ENCODE data around the gene NRXN2. TPM values are rescaled to one million over a fixed set of nuclear protein-coding genes. Genes with fewer than 3 reads are reported as not detected.
A peak's percentile ranks its signal among the peaks of the same experiment; 100 is the strongest.

NRXN2 gene
- total and polyA plus RNA-seq, 10 of the 15 experiments (the other 5 are each of a cell fraction or from before 2014, with no cell fraction given), result 0.03 to 1.4 (median 0.23) TPM

DNA sequence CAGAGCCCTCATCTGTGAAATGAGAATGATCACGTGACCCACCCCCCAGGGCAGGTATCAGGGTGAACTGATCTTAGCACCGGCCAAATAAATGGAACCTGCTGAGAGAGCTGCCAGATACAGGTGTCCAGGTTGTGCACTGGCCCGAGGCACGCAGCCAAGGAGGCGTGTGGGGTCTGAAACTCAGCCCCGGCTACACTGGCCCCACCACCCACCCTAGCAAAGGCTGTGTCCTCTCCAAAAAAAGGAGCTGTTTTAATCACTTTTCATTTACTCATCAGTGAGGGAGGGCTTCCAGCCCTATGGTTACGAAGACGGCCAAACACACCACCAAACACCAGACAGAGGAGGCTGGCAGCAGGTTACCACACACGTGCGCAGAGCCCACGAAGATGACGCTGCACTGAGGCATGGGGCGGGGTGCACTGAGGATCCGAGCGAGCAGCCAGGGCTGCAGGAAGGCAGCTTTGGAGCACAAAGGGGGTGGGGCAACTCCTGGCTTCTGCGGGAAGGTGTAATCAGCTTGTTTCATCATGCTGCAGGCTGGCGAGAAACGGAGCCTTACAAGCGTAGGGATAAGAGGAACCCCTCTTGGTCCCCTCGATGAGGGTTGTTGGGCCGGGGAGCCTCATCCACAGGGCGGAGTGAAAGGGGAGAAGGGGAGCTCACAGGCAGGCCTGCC lies 151.4 kb downstream of the NRXN2 start:
- Histone ChIP-seq H3K27ac (ENCODE audit: control insufficient read depth, insufficient read depth) (no peak overlapping the region), H3K36me3 (ENCODE audit: control insufficient read depth in 2 of 2, insufficient read depth in 2 of 2, low read length in 1 of 2) (no peaks in the 10 kb centered on the region), H3K9me3 (replicated peaks; ENCODE audit: control insufficient read depth, insufficient read depth, low read length) (no peaks in the 10 kb centered on the region), H3K27me3 (replicated peaks in 1 of 2; ENCODE audit: control insufficient read depth in 2 of 2, insufficient read depth in 2 of 2, low read length in 1 of 2) (peaks cover 0 to 2% of the 10 kb centered on the region in 2 experiments; a peak in 2 of 4 replicates), H3K4me2 (ENCODE audit: control insufficient read depth, insufficient read depth) (no peak overlapping the region), H3K9ac (ENCODE audit: control insufficient read depth, insufficient read depth, low read length) (no peak overlapping the region), H3K79me2 (ENCODE audit: control insufficient read depth, insufficient read depth, low read length) (no peaks in the 10 kb centered on the region), H4K20me1 (ENCODE audit: control insufficient read depth, insufficient read depth) (no peaks in the 10 kb centered on the region), H3K4me1 (ENCODE audit: control insufficient read depth, insufficient read depth, low read length) (no peaks in the 10 kb centered on the region), H3K4me3 (no peak overlapping the region), H2AFZ (ENCODE audit: control insufficient read depth, low read depth, low read length) (no peak overlapping the region)
- POLR2A ChIA-PET, result no interaction called here
- CTCF ChIA-PET, result interaction anchor here (1.1 kb wide), 1 partner anchor 123 kb away, joined by 3 read pairs; no protein-coding TSS in a partner anchor
- RAD21 ChIA-PET (ENCODE audit: unreplicated experiment), result no interaction called here
- BruUV-seq (replicated peaks), result no TSS peak
- SMC1A ChIA-PET (ENCODE audit: uncharacterized antibody, unreplicated experiment), result no interaction called here
- no peak for DNase-seq (ENCODE audit: low read depth, low spot score)
- no peak for FAIRE-seq
- TF ChIP-seq BHLHE40 (IDR thresholded peaks at IDR 0.05; ENCODE audit: borderline replicate concordance in 1 of 2, low read depth in 2 of 2, low read length in 1 of 2) (0 out of 4 replicates have a peak, but pooled peaks of 1 of the 2 experiments have one; percentile 4), ASH2L (IDR thresholded peaks at IDR 0.05; ENCODE audit: borderline replicate concordance, low read depth) (no peak), POU2F2 (IDR thresholded peaks at IDR 0.05; ENCODE audit: borderline replicate concordance, low read depth, low read length) (no peak), POLR2AphosphoS5 (IDR thresholded peaks at IDR 0.05; ENCODE audit: low read length) (no peak), RAD51 (IDR thresholded peaks at IDR 0.05) (peak; percentile 33; the same call in 1 of the 2 replicates), REST (IDR thresholded peaks at IDR 0.05; ENCODE audit: low read depth, low read length) (no peak), GABPA (IDR thresholded peaks at IDR 0.05; ENCODE audit: low read depth) (no peak), MEF2A (IDR thresholded peaks at IDR 0.05; ENCODE audit: insufficient read depth, low read depth, low read length) (no peak)
- TF ChIP-seq, protein P1, sequence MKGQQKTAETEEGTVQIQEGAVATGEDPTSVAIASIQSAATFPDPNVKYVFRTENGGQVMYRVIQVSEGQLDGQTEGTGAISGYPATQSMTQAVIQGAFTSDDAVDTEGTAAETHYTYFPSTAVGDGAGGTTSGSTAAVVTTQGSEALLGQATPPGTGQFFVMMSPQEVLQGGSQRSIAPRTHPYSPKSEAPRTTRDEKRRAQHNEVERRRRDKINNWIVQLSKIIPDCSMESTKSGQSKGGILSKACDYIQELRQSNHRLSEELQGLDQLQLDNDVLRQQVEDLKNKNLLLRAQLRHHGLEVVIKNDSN (IDR thresholded peaks at IDR 0.05; ENCODE audit: borderline replicate concordance, extremely low read length, insufficient read depth, low read depth, low read length), result no peak
- 50% methylated on average over 22 of the region's 22 CpGs for WGBS (ENCODE audit: insufficient coverage, insufficient replicate concordance, low lambda C conversion rate, missing lambda C conversion rate)
- no peak for ATAC-seq
- intact Hi-C loops (cut with micrococcal nuclease; ENCODE audit: unreplicated experiment) (no loop called here), in situ Hi-C loops (cut with MboI) (no loop called here)
